HepG2 (cell line): ENCODE data around the gene MIX23. TPM values are rescaled to one million over a fixed set of nuclear protein-coding genes. Genes with fewer than 3 reads are reported as not detected.

Experiments
- AKAP8 ChIP-seq: sonication (generic); formaldehyde crosslinking; IDR thresholded peaks from 2 replicates; pipeline ENCODE4 v1.5.1; 2020; ENCODE audit warnings: mild to moderate bottlenecking, missing genetic modification reagents
- ATF7 ChIP-seq, 2 experiments: fragments of 450-650 bp in 1 of 2; sonication (generic) in 1 of 2; formaldehyde crosslinking in 1 of 2; IDR thresholded peaks; 2 replicates each; pipeline versions ENCODE4 v1.4.0 to v1.6.1; 2016 to 2020; ENCODE audit warnings: antibody characterized with exemption in 1 of 2, mild to moderate bottlenecking in 1 of 2, missing genetic modification reagents in 1 of 2
- BCL3 ChIP-seq: sonication (generic); formaldehyde crosslinking; IDR thresholded peaks from 2 replicates; pipeline ENCODE4 v1.5.1; 2020; ENCODE audit warnings: mild to moderate bottlenecking, missing genetic modification reagents, moderate library complexity
- DBP ChIP-seq: sonication (generic); formaldehyde crosslinking; IDR thresholded peaks from 2 replicates; pipeline ENCODE4 v1.4.0; 2020; ENCODE audit warnings: missing genetic modification reagents; ENCODE audit errors: not compliant biosample characterization
- DPF2 ChIP-seq: sonication (generic); formaldehyde crosslinking; IDR thresholded peaks from 2 replicates; pipeline ENCODE4 v1.4.0; 2020; ENCODE audit warnings: mild to moderate bottlenecking, low read depth, missing genetic modification reagents, borderline replicate concordance
- GLMP ChIP-seq: sonication (generic); formaldehyde crosslinking; IDR thresholded peaks from 2 replicates; pipeline ENCODE4 v1.9.0; 2021; ENCODE audit warnings: missing genetic modification reagents, mild to moderate bottlenecking, borderline replicate concordance
- HNRNPL ChIP-seq: fragments of 200-400 bp; formaldehyde crosslinking; IDR thresholded peaks from 2 replicates; pipeline ENCODE4 v1.6.1; 2017; ENCODE audit warnings: mild to moderate bottlenecking, low read depth, low read length
- KAT8 ChIP-seq: IDR thresholded peaks from 2 replicates; pipeline ENCODE4 v1.6.1; 2016; ENCODE audit warnings: missing genetic modification reagents, missing compliant biosample characterization
- MAFF ChIP-seq: IDR thresholded peaks from 2 replicates; pipeline ENCODE4 v1.6.1; 2011; ENCODE audit warnings: low read depth, low read length, improper control_type of control experiment
- PAF1 ChIP-seq: IDR thresholded peaks from 2 replicates; pipeline ENCODE4 v1.6.1; 2016; ENCODE audit warnings: missing genetic modification reagents, missing compliant biosample characterization
- RAD21 ChIP-seq: fragments of 450-650 bp; formaldehyde crosslinking; IDR thresholded peaks from 2 replicates; pipeline ENCODE4 v1.5.0; 2020; ENCODE audit warnings: mild to moderate bottlenecking
- RARG ChIP-seq: sonication (generic); formaldehyde crosslinking; IDR thresholded peaks from 2 replicates; pipeline ENCODE4 v1.4.0; 2020; ENCODE audit warnings: low read depth, mild to moderate bottlenecking, missing genetic modification reagents
- SIN3B ChIP-seq: fragments of 150-350 bp; IDR thresholded peaks from 2 replicates; pipeline ENCODE4 v1.6.1; 2014; ENCODE audit warnings: low read length
- TBX2 ChIP-seq: sonication (generic); formaldehyde crosslinking; IDR thresholded peaks from 2 replicates; pipeline ENCODE4 v1.5.0; 2020; ENCODE audit warnings: missing genetic modification reagents, mild to moderate bottlenecking, borderline replicate concordance
- ZFP37 ChIP-seq: sonication (generic); formaldehyde crosslinking; IDR thresholded peaks from 2 replicates; pipeline ENCODE4 v1.4.0; 2020; ENCODE audit warnings: missing genetic modification reagents, borderline replicate concordance
- ZMAT3 ChIP-seq: sonication (generic); formaldehyde crosslinking; conservative IDR thresholded peaks from 2 replicates; pipeline ENCODE4 v1.7.0; 2021; ENCODE audit warnings: missing genetic modification reagents
- ZNF17 ChIP-seq: sonication (generic); formaldehyde crosslinking; IDR thresholded peaks from 2 replicates; pipeline ENCODE4 v1.5.0; 2020; ENCODE audit warnings: mild to moderate bottlenecking, missing genetic modification reagents
- ZNF605 ChIP-seq: sonication (generic); formaldehyde crosslinking; IDR thresholded peaks from 2 replicates; pipeline ENCODE4 v1.8.0; 2022; ENCODE audit warnings: mild to moderate bottlenecking, missing genetic modification reagents
- ZNF615 ChIP-seq: sonication (generic); formaldehyde crosslinking; IDR thresholded peaks from 2 replicates; pipeline ENCODE4 v1.5.0; 2020; ENCODE audit warnings: mild to moderate bottlenecking, missing genetic modification reagents, borderline replicate concordance
- ZNF619 ChIP-seq: sonication (generic); formaldehyde crosslinking; IDR thresholded peaks from 2 replicates; pipeline ENCODE4 v1.4.0; 2020; ENCODE audit warnings: mild to moderate bottlenecking, missing genetic modification reagents
- ZNF737 ChIP-seq: sonication (generic); formaldehyde crosslinking; IDR thresholded peaks from 2 replicates; pipeline ENCODE4 v1.5.0; 2020; ENCODE audit warnings: missing genetic modification reagents, mild to moderate bottlenecking, borderline replicate concordance
- ZNF816 ChIP-seq: sonication (generic); formaldehyde crosslinking; IDR thresholded peaks from 2 replicates; pipeline ENCODE4 v1.8.0; 2022; ENCODE audit warnings: missing genetic modification reagents, mild to moderate bottlenecking, borderline replicate concordance
- polyA plus RNA-seq, 8 experiments: library from polyadenylated mRNA; depleted of rRNA in 3 of 8; stranded (reverse) in 7 of 8; unstranded in 1 of 8; fragments of >200 nt; fragmentation: Illumina TruSeq in 4 of 8; extraction: Trizol in 4 of 8; gene quantifications; 2 replicates each; pipeline versions ENCODE4 v1.2.1 to v1.2.3, GENCODE V29; 2011 to 2016; ENCODE audit warnings: low read depth in 4 of 8, missing spikeins in 1 of 8, mixed read lengths in 1 of 8; ENCODE audit not compliant: insufficient read depth in 1 of 8
- total RNA-seq, 5 experiments: library from RNA; depleted of rRNA; stranded (reverse); fragments of >200 nt; fragmentation: Illumina TruSeq; extraction: Trizol; gene quantifications; 2 replicates each; pipeline ENCODE4 v1.2.3, GENCODE V29; 2016; ENCODE audit warnings: low read depth in 1 of 5

Gene MIX23
- total and polyA plus RNA-seq, 2 of the 13 experiments (the other 11 are each of a cell fraction or from before 2014, with no cell fraction given): 20.0 to 152 TPM

DNA sequence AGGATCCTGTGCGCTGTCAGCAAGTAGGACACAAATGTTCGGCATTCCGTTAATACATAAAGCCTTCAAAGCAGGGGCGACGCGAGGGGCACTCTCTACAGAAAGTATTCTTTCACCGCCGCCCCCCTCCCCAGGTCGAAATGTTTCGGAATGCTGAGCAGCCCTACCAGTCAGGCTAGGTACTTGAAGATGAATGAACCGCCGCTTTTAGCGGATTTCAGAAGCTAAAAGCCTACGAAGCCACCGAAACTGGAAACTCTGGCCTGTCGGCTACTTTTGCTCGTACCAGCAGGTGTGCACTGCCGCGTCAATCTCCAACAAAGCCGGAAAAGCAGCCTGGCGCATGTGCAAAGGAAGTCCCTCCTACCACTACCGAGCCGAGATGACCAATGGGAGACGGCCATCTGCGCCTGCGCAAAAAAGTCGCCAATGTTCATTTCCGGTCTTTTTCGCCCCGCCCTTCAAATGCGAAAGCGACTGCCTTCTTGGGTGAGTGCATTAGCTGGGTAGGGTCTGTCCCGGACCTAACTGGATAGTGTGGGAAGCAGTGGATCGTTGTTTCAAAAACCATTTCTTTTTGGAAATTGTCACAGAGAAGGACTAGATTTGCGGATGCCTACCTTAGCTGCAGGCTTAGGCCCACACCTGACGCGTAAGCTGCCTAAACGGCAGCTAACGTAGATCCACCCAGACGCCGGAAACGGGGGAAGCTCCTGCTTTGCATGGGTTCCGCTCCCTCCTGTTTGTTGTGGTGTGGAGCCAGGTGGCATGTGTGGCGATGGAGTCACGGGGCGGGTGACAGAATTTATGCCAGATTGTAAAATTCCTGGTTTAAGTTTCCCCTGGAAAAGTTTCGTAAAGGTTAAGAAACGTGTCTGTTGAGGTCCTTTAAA lies 33.0 kb upstream of the MIX23 start, which contains the start of gene WDR5B (continued):
- no peak for TF ChIP-seq RARG
- peak; percentile 87 for TF ChIP-seq TBX2 (CRISPR knock-in tag)
- 0 out of 2 replicates have a peak, but pooled peaks have one; percentile 51 for TF ChIP-seq ZFP37
- TF ChIP-seq ZNF17: no peak
- TF ChIP-seq BCL3 (CRISPR knock-in tag): peak; percentile 53
- no peak for TF ChIP-seq ZNF737 (CRISPR knock-in tag)
- no peak for TF ChIP-seq DPF2 (CRISPR knock-in tag)
- peak; percentile 96 for TF ChIP-seq KAT8
- peak; percentile 35; the same call in 1 of the 2 replicates for TF ChIP-seq RAD21 (CRISPR knock-in tag)
- TF ChIP-seq ZNF615: no peak; the same call in 1 of the 2 replicates
- TF ChIP-seq DBP (CRISPR knock-in tag): peak; percentile 83
- peak; percentile 98 for TF ChIP-seq ZNF605 (CRISPR knock-in tag)
- no peak for TF ChIP-seq SIN3B
- 0 out of 2 replicates have a peak, but pooled peaks have one; percentile 29 for TF ChIP-seq ZNF619 (CRISPR knock-in tag)
- no peak for TF ChIP-seq PAF1 (CRISPR knock-in tag)
- no peak; the same call in 1 of the 2 replicates for TF ChIP-seq MAFF
- TF ChIP-seq GLMP (CRISPR knock-in tag): no peak
- TF ChIP-seq ZNF816 (CRISPR knock-in tag): 0 out of 2 replicates have a peak, but pooled peaks have one; percentile 51
- TF ChIP-seq HNRNPL: no peak
- no peak for TF ChIP-seq ATF7 (IDR thresholded peaks at IDR 0.05)
- TF ChIP-seq ATF7 (CRISPR knock-in tag; IDR thresholded peaks at IDR 0.05): no peak
- peak; percentile 74; the same call in 1 of the 2 replicates for TF ChIP-seq ZMAT3 (CRISPR knock-in tag)
- TF ChIP-seq AKAP8: no peak
